GM21390 (cell line): ENCODE results near the gene DNAH7.

Experiments
- ATAC-seq: cut with Tn5 transposase; IDR thresholded peaks from one replicate; pipeline ENCODE4 v1.9.1; 2021; ENCODE audit not compliant: unreplicated experiment

DNAH7 gene

DNA sequence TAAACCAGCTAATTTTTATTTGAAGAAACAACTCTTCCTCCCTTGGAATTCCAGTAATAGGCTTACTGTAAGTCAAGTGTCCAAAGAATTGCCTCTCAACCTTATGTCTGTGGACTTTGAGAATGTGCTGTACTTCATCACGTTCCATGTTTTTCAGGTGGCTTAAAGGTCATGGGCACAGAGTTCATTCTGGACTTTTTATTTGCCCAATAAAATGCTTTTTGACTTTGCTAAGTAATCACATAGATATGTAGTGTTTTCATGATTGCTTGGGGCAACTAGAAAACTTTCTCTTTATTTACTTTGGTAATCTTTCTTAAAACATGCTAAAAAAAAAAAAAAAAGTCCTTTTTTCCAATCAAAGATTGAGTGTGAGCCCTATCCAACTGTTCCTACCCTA, 10.4 kb upstream of the DNAH7 start:
- no peak for ATAC-seq

DNA sequence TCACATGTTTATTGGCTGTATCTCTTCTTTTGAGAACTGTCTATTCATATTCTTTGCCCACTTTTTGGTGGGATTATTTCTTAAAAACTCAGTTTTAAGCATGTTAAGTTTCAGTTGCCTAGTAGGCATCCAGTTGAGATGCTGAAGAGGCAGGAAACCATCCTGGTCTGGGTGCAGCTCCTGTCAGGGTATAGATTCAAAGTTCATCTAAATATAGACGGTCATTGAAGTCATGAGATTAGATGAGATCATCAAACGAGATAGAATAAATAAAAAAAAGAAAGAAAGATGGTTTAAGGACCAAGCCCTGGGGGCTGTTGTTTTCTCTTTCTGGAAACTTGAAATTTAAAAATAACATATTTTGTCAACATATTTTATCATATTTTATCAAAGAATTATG, 9.2 kb upstream of the DNAH7 start:
- no peak for ATAC-seq

DNA sequence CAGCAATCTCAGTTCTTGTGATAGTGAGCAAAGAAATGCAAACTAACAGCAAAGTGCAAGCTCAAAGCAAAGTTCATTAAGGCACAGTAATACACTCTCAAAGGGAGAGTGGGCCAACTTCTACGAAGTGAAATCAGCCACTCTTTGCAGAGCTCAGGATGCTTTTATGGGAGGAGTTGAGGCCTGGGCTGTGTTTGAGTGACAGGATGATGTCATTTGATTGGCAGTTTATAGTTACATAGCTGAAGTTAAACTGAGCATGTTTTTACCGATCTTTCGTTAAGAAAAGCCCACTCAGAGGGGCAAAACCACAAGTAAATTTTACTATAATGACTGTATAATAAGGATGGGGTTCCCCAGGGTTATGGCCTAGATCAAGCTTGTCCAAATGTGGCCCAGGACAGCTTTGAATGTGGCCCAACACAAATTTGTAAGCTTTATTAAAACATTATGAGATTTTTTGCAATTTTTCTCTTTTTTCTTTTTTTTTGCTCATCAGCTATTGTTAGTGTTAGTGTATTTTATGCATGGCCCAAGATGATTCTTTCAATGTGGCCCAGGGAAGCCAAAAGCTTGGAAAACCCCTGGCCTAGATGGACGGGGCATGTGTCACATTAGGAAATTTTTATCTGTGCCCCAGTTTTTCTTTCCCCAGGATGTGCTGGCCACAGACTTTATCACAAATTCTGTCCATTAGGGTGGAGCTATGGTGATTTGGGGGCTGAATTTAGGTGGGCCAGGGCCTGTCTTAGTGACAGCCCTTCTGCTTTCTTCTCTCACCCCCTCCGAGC, 8.3 kb upstream of the DNAH7 start:
- peak; percentile 61 for ATAC-seq

DNA sequence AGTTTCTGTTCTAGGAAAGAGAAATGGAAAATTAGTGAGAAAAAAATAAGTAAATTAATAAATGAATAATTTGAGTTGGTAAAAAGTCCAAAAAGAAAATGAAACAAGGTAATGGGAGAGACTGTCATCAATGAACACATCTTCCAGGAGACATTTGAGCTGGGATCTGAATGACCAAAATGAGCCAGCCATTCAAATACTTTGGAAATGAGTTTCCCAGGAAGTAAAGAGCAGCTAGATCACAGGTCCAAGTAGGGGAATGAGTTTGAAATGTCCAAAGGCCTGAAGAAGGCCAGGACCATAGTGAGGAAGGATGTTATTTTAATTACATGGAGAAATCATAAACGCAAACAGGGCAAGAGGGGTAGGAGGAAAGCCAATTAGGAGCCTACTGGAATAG, 6.6 kb upstream of the DNAH7 start:
- no peak for ATAC-seq

DNA sequence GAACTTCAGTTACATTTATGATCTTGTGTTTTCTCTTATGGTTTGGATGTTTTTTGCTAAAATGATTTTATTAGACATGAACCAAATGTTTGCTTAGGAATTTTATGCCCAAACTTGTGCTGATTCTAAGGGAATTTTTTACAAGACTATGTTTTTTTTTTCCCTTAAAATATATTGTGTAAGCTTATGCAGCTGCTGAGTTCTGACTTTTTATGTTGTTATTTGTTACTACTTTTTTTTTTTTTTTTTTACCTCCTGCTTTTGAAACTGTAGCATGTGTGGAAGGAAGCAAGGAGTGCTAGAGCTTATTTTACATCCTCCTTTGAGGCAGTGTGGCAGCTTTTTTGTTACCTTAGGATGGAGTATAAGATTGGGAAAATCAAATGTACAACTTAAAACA, 6.0 kb upstream of the DNAH7 start:
- ATAC-seq: no peak

DNA sequence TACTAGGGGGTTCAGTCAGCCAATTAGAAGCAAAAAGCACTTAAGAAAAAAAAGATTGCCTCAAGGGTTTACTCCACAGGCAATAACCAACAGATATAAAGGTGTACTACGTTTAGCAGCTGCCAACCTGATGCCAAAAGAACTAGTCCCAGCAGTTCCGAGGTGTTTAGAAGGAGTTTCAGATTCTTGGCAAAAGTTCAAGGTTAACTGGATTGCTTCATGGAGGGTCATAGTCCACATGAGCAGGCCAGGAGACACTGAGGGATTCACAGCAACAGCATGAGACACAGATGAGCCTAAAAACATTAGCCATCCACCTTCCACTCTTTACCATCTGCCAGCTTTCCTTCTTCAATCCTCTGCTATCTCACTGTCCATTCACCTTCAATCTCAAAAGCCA, 4.9 kb upstream of the DNAH7 start:
- no peak for ATAC-seq

DNA sequence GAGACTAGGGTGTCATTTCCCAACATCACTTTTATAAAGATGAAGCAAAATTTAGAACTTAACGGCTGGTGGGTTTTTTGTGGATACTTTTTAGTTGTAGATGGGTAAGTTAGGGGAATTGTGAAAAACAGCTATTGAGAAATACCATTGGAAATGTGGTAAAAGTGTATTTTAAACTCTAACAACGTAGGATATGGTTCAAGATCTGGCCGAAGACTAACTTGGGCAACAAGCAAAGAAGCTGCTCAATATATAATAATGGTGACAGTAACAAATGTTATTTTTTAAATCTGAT, 1.6 kb downstream of the DNAH7 start:
- ATAC-seq: no peak

DNA sequence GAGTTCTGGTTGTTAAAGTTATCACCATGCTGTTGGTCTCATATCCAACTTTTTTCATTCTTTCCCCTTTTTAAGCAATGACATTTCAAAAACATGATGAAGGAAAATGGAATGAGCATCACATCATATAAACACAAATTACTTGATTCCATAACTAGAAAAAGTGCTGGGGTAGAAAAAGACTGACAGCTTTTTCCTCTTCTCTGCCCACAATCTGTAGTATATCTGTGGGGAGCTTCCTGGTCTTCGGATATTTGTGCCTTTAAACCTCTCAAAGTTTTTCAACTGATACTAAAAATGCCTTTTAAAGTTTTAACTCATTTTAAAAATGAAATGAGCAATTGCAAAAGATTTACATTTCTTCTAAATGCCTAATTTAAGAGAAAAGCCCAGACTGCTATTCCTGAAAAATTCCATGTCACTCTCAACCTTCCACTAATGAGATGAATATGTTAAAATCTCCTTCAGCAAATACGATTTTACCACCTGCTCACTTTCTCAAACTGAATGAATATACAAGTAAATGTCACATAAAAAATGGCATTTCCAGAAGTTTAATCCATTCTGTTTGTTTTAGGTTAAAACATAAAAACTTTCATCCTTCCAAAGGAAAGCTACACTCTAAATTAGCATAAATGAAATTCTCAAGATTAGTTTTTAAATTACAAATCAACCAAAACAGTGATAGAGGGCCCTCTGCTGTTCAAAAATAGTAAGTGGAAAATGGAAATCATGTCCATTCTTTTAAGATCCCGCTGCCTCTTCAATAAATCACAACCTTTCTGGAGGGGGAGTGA, 2.1 kb downstream of the DNAH7 start:
- ATAC-seq: no peak

- ATAC-seq: no peak
Observed at GRCh38 chr2:196063773-196064172, 4.9 kb downstream of the DNAH7 start.

GRCh38 chr2:196059491-196059960, 9.1 kb downstream of the DNAH7 start:
- ATAC-seq: no peak

- ATAC-seq: no peak
Observed at GRCh38 chr2:196054631-196055030, 14.0 kb downstream of the DNAH7 start.

DNA sequence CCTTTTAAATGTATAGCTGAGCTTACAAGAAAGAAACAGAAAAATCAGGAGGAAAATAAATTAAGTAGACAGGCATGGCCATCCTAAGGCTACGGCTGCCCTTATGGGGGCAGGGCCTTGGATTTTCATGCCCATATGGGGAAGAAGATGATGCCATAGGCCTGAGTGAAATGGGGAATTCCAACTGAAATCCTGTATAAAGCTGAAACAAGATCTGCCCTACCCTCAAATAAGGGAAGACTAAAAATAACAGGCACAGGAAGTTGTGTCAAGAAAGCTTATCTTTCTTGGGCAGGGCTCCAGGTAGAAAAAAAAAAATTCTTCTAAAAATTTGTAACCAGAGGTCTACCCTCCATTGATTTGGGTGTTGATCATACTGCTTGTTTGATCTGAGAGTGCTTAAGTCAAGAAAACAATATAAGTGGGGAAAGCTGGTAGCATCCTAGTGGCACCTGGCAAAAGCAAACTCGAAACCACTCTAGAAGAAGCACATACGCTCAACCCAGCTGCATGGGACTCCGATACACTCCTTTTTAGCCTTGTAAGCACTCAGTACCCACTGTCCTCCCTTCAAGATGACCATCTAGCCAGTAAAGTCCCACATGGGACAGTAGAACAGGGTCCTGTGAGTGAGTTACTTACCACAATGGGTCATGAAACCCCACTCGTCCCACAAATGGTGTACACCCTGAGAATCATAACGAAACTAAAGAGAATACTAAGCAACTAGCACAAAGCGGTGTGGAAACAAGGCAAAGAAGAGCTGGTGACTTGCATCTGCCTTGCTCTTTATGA, 22.3 kb downstream of the DNAH7 start:
- ATAC-seq: peak; percentile 51

DNA sequence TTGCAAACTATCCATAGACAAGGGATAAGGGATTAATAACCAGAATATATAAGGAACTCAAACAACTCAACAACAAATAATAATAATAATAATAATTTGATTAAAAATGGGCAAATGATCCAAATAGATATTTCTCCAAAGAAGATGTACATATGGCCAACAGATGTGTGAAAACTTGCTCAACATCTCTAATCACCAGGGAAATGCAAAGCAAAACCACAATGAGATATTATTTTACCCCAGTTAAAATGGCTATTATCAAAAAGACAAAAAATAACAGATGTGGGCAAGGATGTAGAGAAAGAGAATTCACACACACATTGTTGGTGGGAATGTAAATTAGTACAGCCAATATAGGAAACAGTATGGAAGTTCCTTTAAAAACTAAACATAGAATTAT, 26.9 kb downstream of the DNAH7 start:
- no peak for ATAC-seq

GRCh38 chr2:196040218-196040617, 28.4 kb downstream of the DNAH7 start:
- no peak for ATAC-seq

DNA sequence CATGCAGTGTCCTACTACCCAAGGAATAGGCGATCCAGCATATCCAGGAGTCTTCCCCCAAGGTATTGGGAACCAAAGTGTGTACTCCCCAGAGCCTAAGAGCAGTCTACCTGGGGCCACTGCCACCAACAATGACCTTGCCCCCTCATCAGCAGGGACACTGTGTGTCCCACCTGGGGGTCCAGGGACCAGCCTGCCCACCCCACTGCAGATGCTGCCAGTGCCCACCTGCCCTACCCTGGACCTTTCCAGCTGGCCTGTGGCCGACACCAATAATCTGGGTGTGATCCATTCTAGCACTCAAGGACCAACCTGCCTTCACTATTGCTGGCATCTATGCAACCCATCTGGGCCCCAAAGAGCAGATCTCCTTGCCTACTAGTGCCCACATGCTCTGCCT, 32.2 kb downstream of the DNAH7 start:
- no peak for ATAC-seq

GRCh38 chr2:196018037-196018436, 50.6 kb downstream of the DNAH7 start:
- no peak for ATAC-seq

- no peak for ATAC-seq
Observed at GRCh38 chr2:196012314-196012713, 56.3 kb downstream of the DNAH7 start.

GRCh38 chr2:196000551-196000950, 68.1 kb downstream of the DNAH7 start:
- no peak for ATAC-seq

DNA sequence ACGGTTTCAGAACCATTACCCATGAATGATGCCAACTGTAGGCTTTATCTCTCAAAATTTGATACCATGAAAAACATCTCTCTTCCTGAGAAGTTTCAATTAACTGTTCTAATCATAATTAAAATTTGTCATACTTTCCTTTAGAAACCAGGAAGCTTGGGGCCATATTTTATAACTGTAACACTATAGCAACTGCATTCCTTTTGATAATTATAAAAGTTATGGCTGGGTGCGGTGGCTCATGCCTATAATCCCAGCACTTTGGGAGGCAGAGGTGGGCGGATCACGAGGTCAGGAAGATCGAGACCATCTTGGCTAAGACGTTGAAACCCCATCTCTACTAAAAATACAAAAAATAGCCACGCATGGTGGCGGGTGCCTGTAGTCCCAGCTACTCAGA, 70.6 kb downstream of the DNAH7 start:
- ATAC-seq: no peak

- no peak for ATAC-seq
Observed at GRCh38 chr2:195995499-195995898, 73.1 kb downstream of the DNAH7 start.

GRCh38 chr2:195993623-195994022, 75.0 kb downstream of the DNAH7 start:
- ATAC-seq: no peak

DNA sequence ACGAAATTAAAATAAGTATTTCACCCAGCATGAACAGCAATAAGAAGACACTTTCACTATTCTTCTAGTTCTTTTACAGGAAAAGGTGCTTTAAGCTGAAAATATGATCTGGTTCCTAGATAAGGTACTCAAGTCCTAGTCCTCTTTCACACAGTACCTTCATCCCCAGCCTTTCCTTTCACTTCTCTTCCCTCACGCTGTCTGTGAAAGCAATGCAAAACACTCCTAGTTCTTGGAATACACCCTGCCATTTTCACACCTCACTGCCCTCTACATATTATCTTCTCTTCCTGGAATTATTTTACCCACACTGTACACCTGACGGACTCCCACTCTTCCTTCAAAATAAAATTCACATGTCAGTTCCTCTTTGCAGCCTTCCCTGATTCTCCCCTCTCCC, 82.9 kb downstream of the DNAH7 start:
- ATAC-seq: no peak
